HG03097 (cell line): ENCODE results near the gene TMEM212.
"Not testable (repeated sequence)": the region's sequence is repeated elsewhere in the genome, so short reads cannot be mapped to it uniquely, and the experiment has no call there.

Experiments used
- ATAC-seq: cut with Tn5 transposase; IDR thresholded peaks from one replicate; pipeline ENCODE4 v1.9.1; 2021; ENCODE audit not compliant: unreplicated experiment, low FRiP score

Gene TMEM212

GRCh38 chr3:171883257-171883892, 40.2 kb downstream of the TMEM212 start:
- no peak for ATAC-seq

- ATAC-seq: no peak
These were observed 40.7 kb downstream of the TMEM212 start for GRCh38 chr3:171883893-171884279.

- no peak for ATAC-seq
These were observed 45.3 kb downstream of the TMEM212 start for GRCh38 chr3:171888466-171888865.

GRCh38 chr3:171890398-171890797, 47.2 kb downstream of the TMEM212 start:
- ATAC-seq: no peak

- ATAC-seq: no peak
These were observed 49.3 kb downstream of the TMEM212 start for GRCh38 chr3:171892457-171892856.

GRCh38 chr3:171895291-171895690, 52.1 kb downstream of the TMEM212 start:
- ATAC-seq: no peak

- ATAC-seq: no peak
These were observed 52.8 kb downstream of the TMEM212 start for GRCh38 chr3:171895900-171896299.

GRCh38 chr3:171896316-171896715, 53.2 kb downstream of the TMEM212 start:
- ATAC-seq: no peak

- ATAC-seq: no peak
These were observed 55.0 kb downstream of the TMEM212 start for GRCh38 chr3:171898192-171898591.

GRCh38 chr3:171900446-171900845, 57.3 kb downstream of the TMEM212 start:
- ATAC-seq: no peak

GRCh38 chr3:171901615-171902312, 58.6 kb downstream of the TMEM212 start:
- ATAC-seq: no peak

- no peak for ATAC-seq
These were observed 61.7 kb downstream of the TMEM212 start for GRCh38 chr3:171904829-171905228.

GRCh38 chr3:171906503-171906902, 63.4 kb downstream of the TMEM212 start:
- ATAC-seq: not testable (repeated sequence)

GRCh38 chr3:171906951-171907676, 64.0 kb downstream of the TMEM212 start:
- no peak for ATAC-seq

- ATAC-seq: no peak
These were observed 64.6 kb downstream of the TMEM212 start for GRCh38 chr3:171907761-171908160.

GRCh38 chr3:171908731-171909130, 65.6 kb downstream of the TMEM212 start:
- no peak for ATAC-seq
